Tibial nerve (tissue), 4 donors: Measurements from ENCODE around the gene HAP1.

ENCODE experiments used
- CTCF ChIP-seq, 5 experiments: fragments of 200-600 bp in 3 of 5; fragments of 450-650 bp in 2 of 5; sonication (generic) in 3 of 5; IDR thresholded peaks; one replicate each; pipeline ENCODE4 v1.5.1; 2016 to 2019; ENCODE audit warnings: antibody characterized with exemption in 5 of 5, mild to moderate bottlenecking in 3 of 5, moderate library complexity in 2 of 5
- EP300 ChIP-seq, 2 donors: sonication (generic); formaldehyde crosslinking; IDR thresholded peaks; one replicate each; pipeline ENCODE4 v1.6.1; 2017; ENCODE audit warnings: antibody characterized with exemption in 2 of 2, mild to moderate bottlenecking in 1 of 2
- POLR2A ChIP-seq, 2 donors: fragments of 450-650 bp; IDR thresholded peaks; one replicate each; pipeline ENCODE4 v1.6.1; 2017; ENCODE audit warnings: antibody characterized with exemption in 2 of 2, mild to moderate bottlenecking in 2 of 2, moderate library complexity in 2 of 2

GRCh38 chr17:41682631-41683030 is 51.8 kb downstream of the HAP1 start:
- TF ChIP-seq CTCF (IDR thresholded peaks at IDR 0.05): no peak
- no peak for TF ChIP-seq EP300 (IDR thresholded peaks at IDR 0.05)
- no peak for TF ChIP-seq POLR2A (IDR thresholded peaks at IDR 0.05)
